Muscle of back (tissue), 13 donors: ENCODE data around the gene TBC1D16. TPM values are rescaled to one million over a fixed set of nuclear protein-coding genes. Genes with fewer than 3 reads are reported as not detected.

ENCODE experiments used
- DNase-seq, 3 donors: peaks; one replicate each; pipeline versions ENCODE4 v3.0.0 to v3.0.0-alpha.2; 2013
- long read RNA-seq, 9 donors: transcript quantifications; one replicate each; lab custom pipeline, GENCODE V29; 2026
- polyA plus RNA-seq, 10 donors: library from polyadenylated mRNA; unstranded; fragments of 120-200 nt; gene quantifications; one replicate each; pipeline ENCODE4 v1.2.1, GENCODE V29; 2013; ENCODE audit not compliant: insufficient read length in 10 of 10

TBC1D16 gene
- polyA plus RNA-seq: 10 to 100 TPM; 25.0 to 38.9 (median 29.8) TPM
- long read RNA-seq, donor 1, full-length matches to known transcripts: 2 of 2 reads
- long read RNA-seq, donor 1, partial matches to known transcripts: 0 of 2 reads
- long read RNA-seq, donor 1, other reads (novel, unspliced or antisense): 0 of 2 reads
- long read RNA-seq, donor 2, full-length matches to known transcripts: 1 of 1 reads
- long read RNA-seq, donor 2, partial matches to known transcripts: 0 of 1 reads
- long read RNA-seq, donor 2, other reads (novel, unspliced or antisense): 0 of 1 reads
- long read RNA-seq, donor 3: 0 reads
- long read RNA-seq, donor 4: 0 reads
- long read RNA-seq, donor 5: 0 reads
- long read RNA-seq, donor 6, full-length matches to known transcripts: 2 of 2 reads
- long read RNA-seq, donor 6, partial matches to known transcripts: 0 of 2 reads
- long read RNA-seq, donor 6, other reads (novel, unspliced or antisense): 0 of 2 reads
- long read RNA-seq, donor 7, full-length matches to known transcripts: 1 of 1 reads
- long read RNA-seq, donor 7, partial matches to known transcripts: 0 of 1 reads
- long read RNA-seq, donor 7, other reads (novel, unspliced or antisense): 0 of 1 reads
- long read RNA-seq, donor 8, full-length matches to known transcripts: 2 of 2 reads
- long read RNA-seq, donor 8, partial matches to known transcripts: 0 of 2 reads
- long read RNA-seq, donor 8, other reads (novel, unspliced or antisense): 0 of 2 reads
- long read RNA-seq, donor 9: 0 reads

GRCh38 chr17:80035687-80035936 lies at the start of gene TBC1D16:
Gene TBC1D16, minus strand, starts transcription at chr17:80035872. Its CDS starts 22,325 bp downstream, at chr17:80013547.
- no peak for DNase-seq

DNA sequence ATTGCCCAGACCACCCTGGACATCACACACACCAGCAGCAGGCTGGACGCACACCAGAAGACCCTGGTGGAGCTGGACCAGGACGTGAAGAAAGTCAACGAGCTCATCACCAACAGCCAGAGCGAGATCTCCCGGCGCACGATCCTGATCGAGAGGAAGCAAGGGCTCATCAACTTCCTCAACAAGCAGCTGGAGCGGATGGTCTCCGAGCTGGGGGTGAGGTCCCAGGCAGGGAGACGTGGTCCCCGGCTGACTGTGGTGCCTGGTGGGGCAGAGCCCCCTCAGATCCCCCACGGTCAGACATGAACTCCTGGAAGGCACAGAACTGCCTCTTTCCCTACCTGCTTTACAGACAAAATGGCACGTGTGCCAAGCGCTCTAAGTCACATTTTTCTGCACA lies 49.1 kb upstream of the TBC1D16 start:
- DNase-seq: no peak

DNA sequence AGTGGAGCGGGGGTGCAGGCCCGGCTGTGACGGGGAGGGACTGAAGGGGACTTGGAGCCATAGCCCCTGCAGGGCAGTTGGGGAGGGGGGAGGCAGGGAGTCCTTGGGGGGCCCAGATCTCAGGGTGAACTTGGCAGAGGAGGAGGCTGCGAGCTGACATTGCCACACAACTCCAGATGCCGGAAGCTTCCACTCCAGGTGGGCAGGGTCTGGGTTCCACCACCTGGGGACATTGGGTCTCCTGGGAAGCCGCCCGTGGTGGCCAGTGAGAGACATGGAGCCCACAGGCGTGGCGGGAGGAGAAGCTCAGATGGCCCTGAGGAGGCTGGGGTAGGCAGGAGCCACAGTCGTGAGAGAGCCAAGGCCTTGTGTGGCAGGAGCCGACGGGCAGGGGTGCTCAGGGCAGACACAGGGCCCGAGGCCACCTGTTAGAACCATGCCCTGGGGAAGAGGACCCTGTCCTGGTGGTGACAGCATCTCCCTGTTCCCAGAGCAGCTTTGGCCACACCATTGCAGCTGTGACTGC lies 47.5 kb upstream of the TBC1D16 start:
- DNase-seq: no peak

DNA sequence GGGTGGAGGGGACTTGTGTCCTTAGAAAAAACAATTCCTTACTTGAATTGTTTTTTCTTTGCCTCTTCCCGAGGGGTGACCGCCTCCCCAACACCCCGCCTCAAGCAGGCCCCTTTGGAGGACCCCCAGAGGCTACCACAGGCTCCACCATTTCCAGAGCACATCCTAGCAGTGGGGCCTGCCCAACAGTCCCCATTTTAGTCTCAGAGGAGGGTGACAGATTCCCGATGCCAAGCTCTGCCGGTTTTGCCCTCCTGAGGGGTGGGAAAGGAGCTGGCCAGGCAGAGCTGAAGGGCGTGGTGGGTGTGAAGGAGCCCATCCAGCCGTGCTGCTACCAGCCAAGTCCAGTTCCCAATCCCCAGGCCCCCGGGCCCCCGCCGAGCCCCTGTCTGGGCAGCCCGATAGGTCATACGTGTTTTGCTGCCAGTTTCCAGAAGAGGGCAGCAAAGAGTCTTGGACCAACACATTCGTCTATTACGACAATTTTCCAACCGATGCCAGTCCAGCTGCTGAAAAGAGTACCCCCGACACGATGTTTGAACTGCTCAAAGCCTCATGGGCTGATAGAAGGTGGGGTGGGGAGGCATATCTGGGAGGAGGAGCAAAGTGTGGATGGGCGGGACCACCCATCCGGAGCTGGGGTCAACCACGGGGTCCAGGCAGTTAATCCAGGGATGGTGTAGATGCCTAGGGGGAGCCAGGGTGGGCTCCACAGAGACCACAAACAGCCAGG lies 46.9 kb upstream of the TBC1D16 start:
- DNase-seq: peak; percentile 55 to 84 (median 72)

DNA sequence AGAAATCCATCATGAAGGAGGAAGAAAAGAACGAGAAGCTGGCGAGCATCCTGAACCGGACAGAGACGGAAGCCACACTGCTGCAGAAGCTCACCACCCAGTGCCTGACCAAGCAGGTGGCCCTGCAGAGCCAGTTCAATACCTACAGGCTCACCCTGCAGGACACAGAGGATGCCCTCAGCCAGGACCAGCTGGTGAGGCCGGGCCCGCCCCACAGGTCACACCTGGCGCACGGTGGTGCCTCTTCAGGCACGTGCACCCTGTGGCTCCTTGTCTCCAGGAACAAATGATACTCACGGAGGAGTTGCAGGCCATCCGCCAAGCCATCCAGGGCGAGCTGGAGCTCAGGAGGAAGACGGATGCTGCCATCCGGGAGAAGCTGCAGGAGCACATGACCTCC lies 45.9 kb upstream of the TBC1D16 start:
- no peak for DNase-seq

GRCh38 chr17:80080081-80080480 lies 44.4 kb upstream of the TBC1D16 start:
- DNase-seq: no peak

DNA sequence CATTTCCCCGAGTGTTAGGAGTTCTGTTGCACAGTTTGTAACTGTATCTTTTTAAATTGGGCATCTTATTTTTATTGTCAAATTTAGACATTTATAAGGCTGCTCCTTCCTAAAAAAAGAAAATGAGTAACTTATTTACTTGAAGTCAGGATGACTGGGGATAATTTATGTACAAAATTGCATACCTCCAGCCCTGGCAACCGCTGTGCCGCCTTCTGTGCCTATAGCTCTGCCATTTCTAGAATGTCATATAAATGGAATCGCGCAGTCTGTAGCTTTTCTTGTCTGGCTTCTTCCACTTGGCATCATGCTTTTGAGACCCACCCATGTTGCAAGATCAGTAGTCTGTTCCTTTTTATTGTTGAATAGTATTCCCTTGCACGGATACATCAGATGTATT lies 36.7 kb upstream of the TBC1D16 start:
- no peak for DNase-seq

DNA sequence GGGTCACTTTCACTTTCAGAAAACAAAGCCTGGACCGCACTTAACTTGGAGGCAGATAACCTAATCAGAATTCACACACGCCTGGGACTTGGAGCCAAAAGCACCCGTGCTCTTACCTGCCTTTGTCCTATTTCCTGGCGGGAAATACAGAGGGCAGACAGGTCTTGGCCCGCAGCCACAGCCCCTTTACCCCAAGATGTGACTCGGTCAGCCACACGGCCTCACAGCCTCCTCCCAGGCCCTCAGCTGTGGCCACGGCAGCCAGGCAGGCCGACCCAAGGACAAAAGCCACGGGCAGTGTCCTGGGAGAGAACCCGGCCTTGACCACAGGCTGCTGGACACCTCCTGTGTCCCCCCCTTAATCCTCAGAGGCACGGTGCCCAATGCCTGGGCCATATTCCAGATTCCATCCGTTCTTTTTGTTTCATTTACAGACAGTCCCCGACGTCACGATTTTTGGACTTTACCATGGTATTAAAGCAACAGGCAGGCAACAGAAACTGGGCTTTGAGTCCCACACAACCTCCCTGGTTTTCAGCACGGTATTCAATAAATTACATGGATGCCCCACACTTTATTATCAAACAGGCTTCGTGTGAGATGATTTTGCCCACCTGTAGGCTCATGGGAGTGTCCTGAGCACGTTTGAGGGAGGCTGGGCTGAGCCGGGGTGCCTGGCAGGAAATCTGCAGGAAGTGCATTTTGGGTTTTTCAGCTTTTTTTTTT lies 35.6 kb upstream of the TBC1D16 start:
- DNase-seq: peak; percentile 18 to 71 (median 55)

GRCh38 chr17:80070375-80071115 lies 34.9 kb upstream of the TBC1D16 start:
- DNase-seq: no peak

DNA sequence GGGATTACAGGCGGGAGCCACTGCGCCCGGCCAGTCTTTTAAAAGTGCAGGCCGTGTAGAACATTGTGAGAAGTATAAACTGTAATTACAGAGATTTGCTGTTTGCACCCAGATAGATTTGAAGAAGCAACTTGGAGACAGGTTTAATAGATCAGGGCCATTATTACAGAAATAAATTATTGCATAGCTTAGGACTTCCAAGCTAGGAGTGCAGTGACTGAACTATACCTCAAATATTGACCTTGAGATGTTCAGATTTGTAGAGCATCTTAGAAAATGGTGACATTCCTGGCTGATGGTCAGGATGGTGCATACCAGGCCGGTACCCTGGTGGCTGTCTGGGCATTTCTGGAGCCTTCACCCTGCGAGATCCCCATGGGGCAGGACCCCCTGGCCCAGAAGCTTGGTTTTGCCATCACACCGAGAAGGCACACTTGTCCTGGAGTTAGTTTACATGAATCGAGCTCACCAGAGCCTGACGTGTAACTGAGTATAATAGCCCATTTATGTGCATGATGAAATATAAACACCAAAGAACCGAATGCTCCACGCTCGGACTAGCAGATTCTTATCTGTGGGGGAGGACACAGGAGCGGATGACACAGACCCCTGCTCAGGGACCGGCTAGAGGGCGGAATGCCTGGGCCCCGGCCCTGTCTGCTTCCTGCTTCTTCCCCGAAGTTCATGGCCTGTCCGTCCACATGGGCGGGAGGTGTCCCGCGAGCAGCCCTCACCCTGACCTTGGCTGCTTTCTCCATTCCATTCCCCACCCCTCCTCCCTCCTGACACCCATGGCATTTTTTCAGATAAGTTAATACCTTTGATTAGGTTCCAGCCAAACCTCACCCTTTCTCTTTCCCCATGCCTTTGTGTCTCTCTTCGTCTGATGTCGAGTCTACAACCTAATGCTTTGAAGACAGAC lies 32.9 kb upstream of the TBC1D16 start:
- DNase-seq: peak in 1 of 3 donors; percentile 30

- DNase-seq: no peak
These were observed 31.8 kb upstream of the TBC1D16 start for GRCh38 chr17:80067393-80067986.

- DNase-seq: no peak
These were observed 30.0 kb upstream of the TBC1D16 start for GRCh38 chr17:80065478-80066170.

- DNase-seq: no peak
These were observed 29.0 kb upstream of the TBC1D16 start for GRCh38 chr17:80064696-80065095.

GRCh38 chr17:80063830-80064585 lies 28.3 kb upstream of the TBC1D16 start:
- DNase-seq: no peak

DNA sequence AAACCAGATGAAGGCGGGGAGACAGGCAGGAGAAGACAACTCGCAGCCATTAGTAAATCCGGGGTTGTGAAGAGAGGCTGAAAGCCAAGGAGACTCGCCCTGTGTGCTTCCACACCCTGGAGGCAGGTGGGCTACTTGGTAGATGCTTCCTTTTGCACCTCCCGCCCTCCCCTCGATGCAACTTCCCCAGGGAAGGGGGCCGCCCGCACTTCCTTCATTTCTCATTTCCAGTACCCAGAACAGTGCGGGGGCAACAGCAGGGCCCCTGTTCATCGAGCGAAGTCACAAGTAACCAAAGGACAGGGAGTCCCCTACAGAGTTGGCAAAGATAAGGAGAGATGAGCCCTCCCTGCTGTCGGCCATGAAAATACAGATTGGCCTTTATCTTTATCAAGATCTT lies 25.7 kb upstream of the TBC1D16 start:
- no peak for DNase-seq

- DNase-seq: no peak
These were observed 25.0 kb upstream of the TBC1D16 start for GRCh38 chr17:80060644-80061043.

GRCh38 chr17:80058311-80058955 lies 22.8 kb upstream of the TBC1D16 start:
- no peak for DNase-seq
